Endometrial microvascular endothelial cells (primary cell): ENCODE measurements around the gene EIF3B. TPM values are rescaled to one million over a fixed set of nuclear protein-coding genes. Genes with fewer than 3 reads are reported as not detected.
"Not testable (repeated sequence)": the region's sequence is repeated elsewhere in the genome, so short reads cannot be mapped to it uniquely, and the experiment has no call there.

Source experiments
- in situ Hi-C: cut with HindIII; loops from 2 replicates; pipeline ENCODE4 v1.10.0; 2017; ENCODE audit warnings: low sequenced_read_pairs, low pct_unique_long_range_greater_than_20kb; ENCODE audit errors: inconsistent ontology term
- total RNA-seq: library from RNA; depleted of rRNA; stranded (reverse); fragments of >200 nt; gene quantifications from one replicate; pipeline ENCODE4 v1.2.3, GENCODE V29; 2015; ENCODE audit errors: inconsistent ontology term

Gene EIF3B
- 228 TPM for total RNA-seq

- in situ Hi-C loops: no loop called here
These were observed at the start of gene EIF3B for GRCh38 chr7:2354186-2354938. Gene EIF3B (plus strand): TSS chr7:2354827. CDS start chr7:2354922, 95 bp downstream.

GRCh38 chr7:2305258-2305657, 49.4 kb upstream of the EIF3B start:
- in situ Hi-C loops: not testable (repeated sequence)

GRCh38 chr7:2306688-2307087, 47.9 kb upstream of the EIF3B start:
- in situ Hi-C loops: no loop called here

- in situ Hi-C loops: no loop called here
These were observed 46.9 kb upstream of the EIF3B start for GRCh38 chr7:2307690-2308107.

- in situ Hi-C loops: no loop called here
These were observed 44.7 kb upstream of the EIF3B start for GRCh38 chr7:2309889-2310331.

- in situ Hi-C loops: no loop called here
These were observed 42.2 kb upstream of the EIF3B start for GRCh38 chr7:2312267-2312929.

GRCh38 chr7:2313450-2314208, 41.0 kb upstream of the EIF3B start:
- in situ Hi-C loops: no loop called here

- in situ Hi-C loops: no loop called here
These were observed 40.2 kb upstream of the EIF3B start, which contains the start of gene SNX8 for GRCh38 chr7:2314209-2314955. Gene SNX8 (minus strand): TSS chr7:2314441. CDS start chr7:2314421, 20 bp downstream.

GRCh38 chr7:2314956-2315530, 39.6 kb upstream of the EIF3B start:
- in situ Hi-C loops: not testable (repeated sequence)

- in situ Hi-C loops: no loop called here
These were observed 38.8 kb upstream of the EIF3B start for GRCh38 chr7:2315787-2316186.

- in situ Hi-C loops: no loop called here
These were observed 38.0 kb upstream of the EIF3B start for GRCh38 chr7:2316578-2316977.

GRCh38 chr7:2317556-2318293, 36.9 kb upstream of the EIF3B start:
- in situ Hi-C loops: no loop called here

GRCh38 chr7:2321020-2321419, 33.6 kb upstream of the EIF3B start:
- in situ Hi-C loops: no loop called here

- in situ Hi-C loops: no loop called here
These were observed 29.5 kb upstream of the EIF3B start for GRCh38 chr7:2325162-2325561.

- in situ Hi-C loops: no loop called here
These were observed 27.7 kb upstream of the EIF3B start for GRCh38 chr7:2326951-2327350.

GRCh38 chr7:2330493-2330892, 24.1 kb upstream of the EIF3B start:
- in situ Hi-C loops: no loop called here

- in situ Hi-C loops: no loop called here
These were observed 22.9 kb upstream of the EIF3B start for GRCh38 chr7:2331707-2332106.
